GM21717 (cell line): ENCODE results near the gene ZNF462.

Experiments
- ATAC-seq: cut with Tn5 transposase; IDR thresholded peaks from one replicate; pipeline ENCODE4 v1.9.1; 2021; ENCODE audit warnings: mild to moderate bottlenecking, moderate library complexity; ENCODE audit not compliant: unreplicated experiment

ZNF462 gene

DNA sequence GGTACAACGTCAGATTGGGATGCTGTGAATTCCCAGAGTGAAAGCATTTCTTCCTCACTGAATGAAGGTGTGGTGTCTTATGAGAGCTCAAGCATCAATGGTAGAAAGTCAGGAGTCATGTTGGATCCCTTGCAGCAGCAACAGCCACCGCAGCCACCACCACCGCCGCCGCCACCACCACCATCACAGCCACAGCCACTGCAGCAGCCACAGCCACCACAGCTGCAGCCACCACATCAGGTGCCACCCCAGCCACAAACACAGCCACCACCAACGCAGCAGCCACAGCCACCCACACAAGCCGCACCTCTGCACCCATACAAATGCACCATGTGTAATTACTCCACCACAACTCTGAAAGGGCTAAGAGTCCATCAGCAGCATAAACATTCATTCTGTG is 62.4 kb downstream of the ZNF462 start:
- ATAC-seq: no peak

DNA sequence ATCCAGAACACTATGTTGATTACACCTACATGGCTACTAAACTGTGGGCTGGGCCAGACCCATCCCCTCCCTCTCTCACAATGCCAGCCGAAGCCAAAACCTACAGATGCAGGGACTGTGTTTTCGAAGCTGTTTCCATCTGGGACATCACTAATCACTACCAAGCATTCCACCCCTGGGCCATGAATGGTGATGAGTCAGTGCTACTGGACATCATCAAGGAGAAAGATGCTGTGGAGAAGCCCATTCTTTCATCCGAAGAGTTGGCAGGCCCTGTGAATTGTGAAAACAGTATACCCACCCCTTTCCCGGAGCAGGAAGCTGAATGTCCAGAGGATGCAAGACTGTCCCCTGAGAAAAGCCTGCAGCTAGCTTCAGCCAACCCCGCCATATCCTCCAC is 65.0 kb downstream of the ZNF462 start:
- no peak for ATAC-seq

DNA sequence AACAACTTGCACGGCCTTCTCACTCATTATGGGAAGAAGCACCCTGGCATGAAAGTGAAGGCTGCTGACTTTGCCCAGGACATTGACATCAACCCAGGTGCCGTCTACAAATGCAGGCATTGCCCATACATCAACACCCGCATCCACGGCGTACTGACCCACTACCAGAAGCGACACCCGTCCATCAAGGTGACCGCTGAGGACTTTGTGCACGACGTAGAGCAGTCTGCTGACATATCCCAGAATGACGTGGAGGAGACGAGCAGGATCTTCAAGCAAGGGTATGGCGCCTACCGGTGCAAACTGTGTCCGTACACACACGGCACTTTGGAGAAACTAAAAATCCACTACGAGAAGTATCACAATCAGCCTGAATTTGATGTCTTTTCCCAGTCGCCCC is 65.4 kb downstream of the ZNF462 start:
- ATAC-seq: no peak

DNA sequence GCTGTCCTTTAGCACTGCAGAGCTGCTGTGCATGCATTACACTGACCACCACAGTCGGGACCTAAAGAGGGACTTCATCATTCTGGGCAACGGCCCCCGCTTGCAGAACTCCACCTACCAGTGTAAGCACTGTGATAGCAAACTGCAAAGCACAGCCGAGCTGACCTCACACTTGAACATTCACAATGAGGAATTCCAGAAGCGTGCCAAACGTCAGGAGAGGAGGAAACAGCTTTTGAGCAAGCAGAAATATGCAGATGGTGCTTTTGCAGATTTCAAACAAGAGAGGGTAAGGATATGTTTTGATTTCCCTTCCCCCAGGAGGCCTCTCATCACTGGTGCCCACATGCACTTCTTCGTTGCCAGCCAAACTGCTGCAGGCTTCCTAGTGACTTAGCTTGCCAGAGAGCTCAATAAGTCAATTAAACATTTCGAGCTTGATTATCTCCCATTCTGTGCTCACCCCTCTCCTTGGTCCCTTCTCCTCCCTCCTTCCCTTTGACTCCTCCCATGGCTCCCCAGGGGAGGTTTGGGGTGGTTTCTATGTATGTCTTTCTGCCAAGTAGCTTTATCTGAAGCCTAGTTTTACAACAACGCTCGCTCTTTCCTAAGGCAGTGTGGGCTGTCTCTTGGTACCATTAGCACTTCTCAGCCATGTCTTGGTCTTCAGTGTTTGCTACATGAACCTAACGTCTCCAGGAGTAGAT is 66.7 kb downstream of the ZNF462 start:
- ATAC-seq: no peak

DNA sequence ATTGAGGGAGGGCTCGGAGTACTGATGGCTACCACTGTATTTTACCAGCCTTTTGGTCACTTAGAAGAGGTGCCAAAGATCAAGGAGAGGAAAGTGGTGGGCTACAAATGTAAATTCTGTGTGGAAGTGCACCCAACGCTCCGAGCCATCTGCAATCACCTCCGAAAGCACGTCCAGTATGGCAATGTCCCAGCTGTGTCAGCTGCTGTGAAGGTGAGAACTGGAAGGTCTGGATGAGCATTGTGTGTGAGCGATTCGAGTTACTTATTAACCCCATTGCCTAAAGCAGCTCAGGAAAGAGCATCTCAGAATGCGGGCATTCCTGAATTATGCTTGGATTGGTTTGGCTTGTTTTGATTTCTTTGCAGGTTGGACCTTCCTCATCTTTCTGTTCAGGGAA is 67.5 kb downstream of the ZNF462 start:
- no peak for ATAC-seq

DNA sequence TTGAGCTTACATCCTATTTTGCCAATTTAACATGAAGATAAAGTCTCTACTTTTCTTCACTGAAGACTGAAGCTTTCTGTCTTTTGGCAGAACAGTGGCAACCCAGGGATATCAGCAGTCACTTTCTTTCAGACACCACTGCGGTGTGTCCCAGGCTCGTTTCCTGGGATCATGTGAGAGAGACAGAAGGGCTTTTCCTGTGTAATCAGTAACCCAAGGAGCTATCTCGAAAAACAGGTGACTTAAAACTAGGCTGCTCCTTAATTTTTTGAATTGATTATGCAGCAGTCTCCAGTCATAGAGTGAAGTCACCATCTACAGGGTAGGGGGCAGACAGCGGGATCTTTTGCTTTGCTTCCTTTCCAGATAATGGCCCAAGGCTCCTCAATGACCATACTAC is 68.5 kb downstream of the ZNF462 start:
- ATAC-seq: no peak

DNA sequence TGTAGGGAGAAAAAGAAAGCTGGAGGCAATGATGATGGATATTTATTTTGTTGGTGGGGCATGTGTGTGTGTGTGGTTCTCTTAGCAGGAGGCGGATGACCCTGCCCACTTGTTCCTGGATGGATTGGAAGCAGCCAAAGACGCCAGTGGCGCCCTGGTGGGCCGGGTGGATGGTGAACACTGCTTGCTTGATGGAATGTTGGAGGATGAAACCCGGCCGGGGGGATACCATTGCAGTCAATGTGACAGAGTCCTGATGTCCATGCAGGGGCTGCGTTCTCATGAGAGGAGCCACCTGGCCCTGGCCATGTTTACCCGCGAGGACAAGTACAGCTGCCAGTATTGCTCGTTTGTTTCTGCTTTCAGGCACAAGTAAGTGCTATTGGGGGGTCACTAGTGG is 69.2 kb downstream of the ZNF462 start:
- no peak for ATAC-seq

GRCh38 chr9:106932675-106933074 is 69.7 kb downstream of the ZNF462 start:
- ATAC-seq: no peak

- no peak for ATAC-seq
Observed at GRCh38 chr9:106933470-106933869, 70.5 kb downstream of the ZNF462 start.

- ATAC-seq: no peak
Observed at GRCh38 chr9:106934442-106935238, 71.7 kb downstream of the ZNF462 start.

- ATAC-seq: no peak
Observed at GRCh38 chr9:106936680-106937079, 73.7 kb downstream of the ZNF462 start.

DNA sequence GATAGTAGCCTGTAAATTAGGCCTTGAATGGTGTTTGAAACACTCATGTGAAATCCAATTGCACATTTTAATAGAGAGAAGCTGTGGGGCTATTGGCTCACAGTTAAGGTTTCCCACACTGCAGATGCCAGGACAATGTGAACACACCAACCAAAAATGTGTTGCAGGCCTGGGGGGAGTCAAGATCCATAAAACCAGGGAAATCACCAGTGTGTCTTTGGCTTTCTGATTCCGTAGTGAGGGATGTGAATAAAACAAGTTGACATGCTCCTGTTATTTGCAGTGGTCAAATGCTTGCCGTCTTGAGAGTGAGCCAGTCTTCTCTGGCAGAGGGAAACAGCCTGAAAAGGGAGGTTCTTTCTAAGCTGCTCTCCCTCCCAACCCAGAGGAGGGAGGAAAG is 79.0 kb downstream of the ZNF462 start:
- no peak for ATAC-seq

- no peak for ATAC-seq
Observed at GRCh38 chr9:106945727-106946660, 83.0 kb downstream of the ZNF462 start.

DNA sequence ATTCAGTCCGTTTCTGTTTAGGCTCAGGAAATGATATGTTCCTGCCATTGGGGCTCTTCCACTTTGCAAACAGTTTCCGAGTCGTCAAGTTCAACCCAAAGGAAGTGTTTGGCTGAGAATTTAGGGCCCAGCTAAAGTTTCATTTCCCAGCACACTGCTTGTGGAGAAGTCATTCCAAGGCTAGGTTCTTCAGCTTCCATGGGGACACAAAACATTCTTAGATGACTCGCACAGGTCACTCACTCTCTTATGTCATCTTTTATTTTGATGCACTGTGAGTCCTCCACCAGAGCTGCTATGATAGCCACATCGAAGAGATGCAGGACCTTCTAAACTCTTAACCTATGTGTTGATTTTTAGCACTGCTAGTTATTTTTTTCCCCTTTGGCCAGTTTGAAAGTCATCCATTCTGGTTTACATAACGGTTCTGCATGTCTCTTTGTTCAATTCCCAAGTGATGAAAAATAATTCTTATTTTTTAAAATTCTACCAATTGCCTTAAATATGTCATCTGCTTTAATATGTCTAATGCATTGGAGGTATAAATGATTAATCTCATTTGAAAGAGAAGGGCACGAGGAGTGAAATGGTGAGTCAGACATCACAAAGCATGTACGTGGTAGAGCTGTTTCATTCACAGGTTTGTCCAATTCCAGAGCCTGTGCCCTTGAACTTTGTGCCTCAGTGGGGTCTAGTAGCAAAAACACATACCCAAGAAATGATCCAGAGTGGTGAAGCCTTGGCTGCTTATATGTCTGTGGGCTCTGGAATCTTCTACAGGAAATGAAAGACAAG is 84.3 kb downstream of the ZNF462 start:
- no peak for ATAC-seq

DNA sequence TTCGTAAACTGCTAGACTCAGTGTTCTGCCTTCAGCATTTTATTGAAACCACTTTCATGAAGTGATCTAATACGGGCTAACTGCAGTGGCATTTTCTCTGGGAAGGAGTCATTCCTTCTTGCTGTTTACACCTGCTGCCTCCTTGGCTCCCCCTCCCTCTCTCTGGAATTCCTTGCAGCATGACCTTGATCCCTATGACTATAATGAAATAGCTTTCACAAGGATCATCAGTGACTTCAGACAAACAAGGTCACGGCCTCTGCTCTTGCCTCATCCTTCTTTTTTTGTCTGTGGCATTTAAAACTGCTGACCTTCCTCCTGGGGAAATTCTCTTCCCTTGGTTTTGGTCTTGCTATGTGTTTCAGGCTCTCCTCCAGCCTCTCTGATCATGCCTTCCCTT is 90.2 kb downstream of the ZNF462 start:
- ATAC-seq: no peak

GRCh38 chr9:106954558-106954957 is 91.6 kb downstream of the ZNF462 start:
- no peak for ATAC-seq

DNA sequence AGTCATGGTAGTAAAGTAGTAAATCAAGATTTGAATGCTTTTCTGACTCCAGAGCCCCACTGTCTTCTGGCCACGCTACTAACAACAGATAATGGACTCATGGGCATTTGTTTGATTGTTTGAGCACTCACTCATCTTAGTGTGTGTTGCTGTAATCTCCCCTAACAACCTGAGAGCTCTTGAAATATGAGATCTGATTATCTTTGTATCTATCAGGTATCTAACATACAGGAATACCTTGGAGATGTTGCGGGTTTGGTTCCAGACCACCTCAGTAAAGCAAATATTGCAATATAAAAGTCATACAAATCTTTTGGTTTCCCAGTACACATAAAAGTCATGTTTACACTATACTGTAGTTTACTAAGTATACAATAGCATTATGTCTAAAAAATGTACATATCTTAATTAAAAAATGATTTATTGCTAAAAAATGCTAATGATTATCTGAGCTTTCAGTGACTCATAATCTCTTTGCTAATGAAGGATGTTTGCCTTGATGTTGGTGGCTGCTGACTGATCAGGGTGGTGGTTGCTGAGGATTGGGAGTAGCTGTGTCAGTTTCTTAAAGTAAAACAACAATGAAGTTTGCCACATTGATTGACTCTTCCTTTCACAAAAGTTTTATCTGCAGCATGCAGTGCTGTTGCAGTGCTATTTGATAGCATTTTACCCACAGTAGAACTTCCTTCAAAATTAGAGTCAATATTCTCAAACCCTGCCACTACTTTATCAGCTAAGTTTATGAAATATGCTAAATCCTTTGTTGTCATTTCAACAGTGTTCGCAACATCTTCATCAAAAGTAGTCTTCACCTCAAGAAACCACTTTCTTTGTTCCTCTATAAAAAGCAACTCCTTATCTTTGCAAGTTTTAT is 92.2 kb downstream of the ZNF462 start:
- no peak for ATAC-seq

DNA sequence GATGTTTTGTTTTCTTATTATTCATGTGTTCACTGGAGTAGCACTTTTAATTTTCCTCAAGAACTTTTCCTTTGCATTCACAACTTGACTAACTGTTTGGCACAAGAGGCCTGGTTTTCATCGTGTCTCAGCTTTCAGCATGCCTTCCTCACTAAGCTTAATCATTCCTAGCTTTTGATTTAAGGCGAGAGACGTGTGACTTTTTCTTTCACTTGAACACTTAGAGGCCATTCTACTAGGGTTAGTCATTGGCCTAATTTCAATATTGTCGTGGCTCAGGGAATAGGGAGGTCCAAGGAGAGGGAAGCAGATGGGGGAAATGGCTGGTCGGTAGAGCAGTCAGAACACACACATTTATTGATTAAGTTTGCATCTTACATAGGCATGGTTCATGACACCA is 94.0 kb downstream of the ZNF462 start:
- ATAC-seq: no peak

DNA sequence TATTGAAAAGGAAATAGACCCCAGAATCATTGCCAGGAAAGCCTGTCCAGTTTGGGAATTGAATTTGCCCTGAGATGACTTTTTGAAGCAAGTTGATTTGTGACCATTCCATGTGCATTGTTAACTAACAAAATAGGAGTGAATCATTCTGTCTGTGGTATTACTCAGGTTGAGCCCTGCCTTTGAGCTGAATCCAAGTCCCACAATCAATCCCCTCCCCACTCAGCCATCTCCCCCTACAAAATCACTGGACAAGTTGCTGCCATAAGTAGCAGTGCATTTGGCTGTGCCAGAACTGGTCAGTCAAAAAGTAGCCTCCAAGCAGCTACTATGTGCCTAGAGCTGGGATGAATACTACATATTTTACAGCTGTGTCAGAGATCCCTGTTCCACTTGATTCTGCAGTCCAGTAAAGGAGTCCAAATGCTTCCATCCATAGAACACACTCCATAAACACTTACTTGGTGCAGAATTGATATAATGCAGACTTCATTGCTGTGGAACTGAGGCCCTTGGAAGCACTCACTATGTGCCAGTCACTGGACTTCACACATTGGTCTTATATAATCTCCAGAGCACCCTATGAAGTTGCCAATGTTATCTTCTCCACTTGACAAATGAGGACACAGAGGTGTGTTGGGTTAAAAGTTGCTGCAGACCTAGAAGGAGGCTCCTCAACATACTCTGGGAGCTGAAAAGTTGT is 96.1 kb downstream of the ZNF462 start:
- ATAC-seq: no peak
